GM21423 (cell line): ENCODE results near the gene USP35.

Experiments used
- ATAC-seq: cut with Tn5 transposase; IDR thresholded peaks from one replicate; pipeline ENCODE4 v1.9.1; 2021; ENCODE audit warnings: mild to moderate bottlenecking, moderate library complexity; ENCODE audit not compliant: unreplicated experiment

Gene USP35

DNA sequence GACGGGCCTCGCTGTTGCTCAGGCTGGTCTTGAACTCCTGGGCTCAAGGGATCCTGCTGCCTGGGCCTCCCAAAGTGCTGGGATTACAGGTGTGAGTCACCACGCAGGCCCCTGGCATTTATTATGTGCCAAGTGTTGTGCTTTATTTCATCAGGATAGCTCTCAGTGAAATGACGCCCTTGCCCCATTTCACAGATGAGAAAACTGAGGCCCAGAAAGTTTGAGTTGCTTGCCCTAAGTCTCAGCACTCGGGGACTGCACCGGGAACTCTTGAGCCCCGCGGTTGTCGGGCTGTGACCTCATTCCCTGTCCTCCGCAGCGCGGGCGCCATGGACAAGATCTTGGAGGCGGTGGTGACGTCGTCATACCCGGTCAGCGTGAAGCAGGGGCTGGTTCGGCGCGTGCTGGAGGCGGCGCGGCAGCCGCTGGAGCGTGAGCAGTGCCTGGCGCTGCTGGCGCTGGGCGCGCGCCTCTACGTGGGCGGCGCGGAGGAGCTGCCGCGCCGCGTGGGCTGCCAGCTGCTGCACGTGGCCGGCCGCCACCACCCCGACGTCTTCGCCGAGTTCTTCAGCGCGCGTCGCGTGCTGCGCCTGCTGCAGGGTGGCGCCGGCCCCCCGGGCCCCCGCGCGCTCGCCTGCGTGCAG lies 7.3 kb downstream of the USP35 start:
- ATAC-seq, result no peak

DNA sequence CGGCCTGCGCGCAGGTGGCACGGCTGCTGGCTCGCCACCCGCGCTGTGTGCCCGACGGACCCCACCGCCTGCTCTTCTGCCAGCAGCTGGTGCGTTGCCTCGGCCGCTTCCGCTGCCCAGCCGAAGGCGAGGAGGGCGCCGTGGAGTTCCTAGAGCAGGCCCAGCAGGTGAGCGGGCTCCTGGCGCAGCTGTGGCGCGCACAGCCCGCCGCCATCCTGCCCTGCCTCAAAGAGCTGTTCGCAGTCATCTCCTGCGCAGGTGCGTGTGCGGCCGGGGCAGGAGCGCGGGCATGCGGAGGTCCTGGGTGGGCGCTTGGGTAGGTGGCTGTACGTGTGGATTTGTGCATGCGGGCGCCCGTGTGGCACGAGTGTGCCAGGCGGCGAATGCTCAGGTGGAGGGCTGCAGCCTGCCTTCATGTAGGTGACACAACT lies 8.0 kb downstream of the USP35 start:
- no peak for ATAC-seq

DNA sequence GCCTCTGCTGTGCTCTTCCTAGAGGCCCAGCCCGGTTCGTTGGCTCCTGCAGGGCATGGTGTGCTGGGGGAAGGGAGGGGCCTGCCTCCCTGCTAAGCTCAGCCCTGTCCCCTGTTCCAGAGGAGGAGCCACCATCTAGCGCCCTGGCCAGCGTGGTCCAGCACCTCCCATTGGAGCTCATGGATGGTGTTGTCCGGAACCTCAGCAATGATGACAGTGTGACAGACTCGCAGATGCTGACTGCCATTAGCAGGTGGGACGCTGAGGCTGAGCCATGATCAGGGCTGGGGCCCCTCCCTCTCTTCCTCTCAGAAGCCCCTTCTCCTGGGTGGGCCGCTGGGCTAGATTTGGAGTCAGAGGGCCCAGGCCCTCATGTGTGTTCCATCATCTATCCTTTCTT lies 9.1 kb downstream of the USP35 start:
- ATAC-seq, result no peak

DNA sequence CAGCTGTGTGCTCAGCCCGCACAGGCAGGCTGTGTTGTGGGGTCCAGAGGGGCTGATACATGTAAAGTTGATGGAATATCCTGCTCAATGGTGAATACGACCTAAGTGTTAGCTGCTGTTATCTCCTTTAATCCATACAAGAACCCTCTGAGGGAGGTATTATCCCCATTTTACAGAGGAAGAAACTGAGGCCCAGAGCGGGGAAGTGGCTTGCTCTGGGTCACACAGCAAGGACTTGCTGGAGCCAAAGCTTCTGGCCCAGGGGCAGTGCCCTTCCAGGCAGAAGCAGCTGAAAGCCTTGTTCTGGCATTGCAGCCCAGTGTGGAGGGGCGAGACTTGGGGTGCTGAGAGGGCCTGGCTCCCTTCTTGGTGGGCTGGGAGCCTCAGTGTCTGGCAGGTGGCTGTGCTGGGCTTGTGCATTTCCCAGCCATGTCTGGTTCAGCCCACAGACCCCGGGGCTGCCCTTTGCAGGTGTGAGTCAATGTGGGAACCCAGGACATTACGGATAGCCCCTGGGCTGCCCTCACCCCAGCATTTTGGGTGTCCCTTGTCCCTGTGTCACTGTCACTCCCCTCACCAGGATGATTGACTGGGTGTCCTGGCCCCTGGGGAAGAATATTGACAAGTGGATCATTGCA lies 10.4 kb downstream of the USP35 start:
- ATAC-seq, result no peak

GRCh38 chr11:78199653-78200015 lies 10.9 kb downstream of the USP35 start:
- ATAC-seq, result no peak

GRCh38 chr11:78200061-78200460 lies 11.3 kb downstream of the USP35 start:
- no peak for ATAC-seq

- ATAC-seq, result no peak
Observed at GRCh38 chr11:78200553-78200952, 11.8 kb downstream of the USP35 start.

DNA sequence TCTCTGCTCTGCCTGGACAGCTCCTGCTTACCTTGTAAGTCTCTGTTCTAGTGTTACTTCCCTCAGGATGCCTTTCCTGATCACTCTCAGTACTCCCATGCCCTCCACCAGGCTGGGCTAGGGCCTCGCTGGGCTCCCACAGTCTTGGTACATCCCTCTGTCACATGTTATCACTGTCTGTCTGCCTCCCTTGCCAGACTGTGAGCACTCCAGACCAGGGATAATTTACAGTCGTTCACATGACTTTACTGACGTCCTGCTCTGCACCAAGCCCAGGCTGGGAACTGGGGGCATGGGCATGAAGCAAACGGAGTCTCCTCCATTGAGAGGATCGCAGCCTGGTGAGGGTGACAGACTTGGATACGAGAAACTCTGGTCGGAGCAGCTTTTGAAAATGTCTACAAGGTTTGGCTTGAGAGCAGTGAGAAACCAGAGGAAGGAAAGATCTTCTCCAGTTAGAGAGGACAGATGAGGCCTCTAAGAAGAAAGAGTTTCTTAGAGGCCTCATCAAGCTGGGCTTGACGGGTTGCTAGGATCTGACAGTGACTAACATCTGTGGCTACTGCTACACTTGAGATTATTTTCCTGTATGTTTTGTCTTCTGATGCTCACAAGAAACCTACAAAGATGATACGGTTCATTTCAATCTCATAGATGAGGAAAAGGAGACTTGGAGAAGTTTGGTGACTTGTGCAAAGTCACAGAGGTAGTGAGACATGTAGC lies 12.5 kb downstream of the USP35 start:
- no peak for ATAC-seq

- ATAC-seq, result no peak
Observed at GRCh38 chr11:78202733-78203167, 14.0 kb downstream of the USP35 start.

GRCh38 chr11:78203184-78203583 lies 14.5 kb downstream of the USP35 start:
- no peak for ATAC-seq

- ATAC-seq, result no peak
Observed at GRCh38 chr11:78205256-78205655, 16.5 kb downstream of the USP35 start.

DNA sequence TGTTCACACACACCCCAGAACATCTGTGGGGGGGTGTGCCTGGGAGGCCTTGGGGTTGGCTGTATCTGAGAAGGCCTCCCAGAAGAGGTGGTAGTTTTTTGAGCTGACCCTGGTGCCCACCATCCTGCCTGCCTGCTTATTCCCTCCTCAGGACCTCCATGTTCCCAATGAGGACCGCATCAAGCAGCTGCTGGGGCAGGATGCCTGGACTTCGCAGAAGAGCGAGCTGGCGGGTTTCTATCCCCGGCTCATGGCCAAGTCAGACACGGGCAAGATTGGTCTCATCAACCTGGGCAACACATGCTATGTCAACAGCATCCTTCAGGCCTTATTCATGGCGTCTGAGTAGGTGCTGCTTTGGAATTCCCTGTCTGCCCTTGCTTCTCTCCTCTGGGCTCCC lies 17.0 kb downstream of the USP35 start:
- no peak for ATAC-seq

DNA sequence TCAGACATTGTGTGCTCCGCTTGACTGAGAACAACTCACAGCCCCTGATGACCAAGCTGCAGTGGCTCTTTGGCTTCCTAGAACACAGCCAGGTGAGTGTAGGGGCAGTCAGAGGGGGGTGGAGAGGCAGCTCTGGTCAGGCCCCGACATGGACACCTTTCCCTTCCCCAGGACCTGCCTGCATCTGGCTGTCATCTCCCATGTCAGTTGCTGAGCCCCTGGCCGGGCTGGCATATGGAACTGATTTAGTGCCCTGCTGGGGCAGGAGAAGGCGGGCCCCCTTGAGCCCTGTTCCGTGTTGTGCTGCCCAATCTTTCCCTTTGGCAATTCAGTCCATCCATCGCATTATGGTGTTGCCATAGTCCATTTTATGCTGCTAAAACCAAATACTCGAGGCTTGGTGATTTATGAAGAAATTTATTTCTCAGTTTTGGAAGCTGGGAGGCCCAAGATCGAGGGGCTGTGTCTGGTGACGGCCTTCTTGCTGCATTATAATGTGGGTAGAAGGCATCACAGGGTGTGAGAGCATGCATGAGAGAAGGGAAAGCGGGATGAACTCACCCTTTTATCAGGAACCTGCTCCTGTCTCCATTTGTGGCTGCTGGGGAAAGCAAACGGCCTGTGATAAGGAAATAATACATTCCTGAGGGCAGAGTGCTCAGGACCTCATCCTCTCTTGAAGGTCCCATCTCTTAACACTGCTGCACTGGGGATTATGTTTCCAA lies 19.0 kb downstream of the USP35 start:
- no peak for ATAC-seq

DNA sequence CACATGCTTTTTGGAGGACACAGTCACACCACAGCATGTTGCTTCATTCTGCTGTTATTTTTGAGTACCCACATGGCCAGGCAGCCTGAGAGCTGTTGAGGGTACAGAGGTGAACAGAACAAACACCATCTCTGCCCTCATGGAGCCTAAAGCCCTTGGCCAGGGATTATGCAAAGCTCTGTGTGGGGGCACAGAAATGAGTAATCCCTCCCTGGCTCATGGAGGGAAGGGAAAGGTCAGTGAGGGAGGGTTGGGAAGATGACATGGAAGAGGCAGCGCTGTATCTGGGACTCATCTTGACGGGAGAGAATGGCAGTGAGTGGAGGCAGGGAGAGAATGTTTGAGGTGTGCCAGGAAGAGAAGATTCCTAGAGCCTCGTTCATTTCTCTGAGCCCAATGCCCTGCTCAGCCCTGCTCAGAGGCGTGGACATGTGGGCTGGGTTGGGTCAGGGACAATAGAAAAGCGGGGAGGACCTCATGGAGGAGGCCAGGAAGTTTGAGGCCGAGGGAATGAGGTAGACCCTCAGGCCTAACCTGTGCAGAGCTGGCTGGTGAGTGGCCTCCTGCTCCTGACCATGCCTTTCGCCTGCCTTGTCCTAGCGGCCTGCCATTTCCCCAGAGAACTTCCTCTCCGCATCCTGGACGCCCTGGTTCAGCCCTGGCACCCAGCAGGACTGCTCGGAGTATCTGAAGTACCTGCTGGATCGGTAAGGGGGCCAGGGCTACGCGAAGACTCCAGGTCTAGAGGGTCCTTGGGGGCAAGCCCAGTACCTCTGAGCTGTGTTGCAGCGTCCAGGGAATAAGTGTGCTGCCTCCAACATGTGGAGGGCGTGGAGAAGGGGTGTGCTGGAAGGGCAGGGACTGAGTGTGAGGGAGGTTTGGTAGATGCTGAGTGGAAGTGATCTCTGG lies 19.8 kb downstream of the USP35 start:
- ATAC-seq, result no peak

DNA sequence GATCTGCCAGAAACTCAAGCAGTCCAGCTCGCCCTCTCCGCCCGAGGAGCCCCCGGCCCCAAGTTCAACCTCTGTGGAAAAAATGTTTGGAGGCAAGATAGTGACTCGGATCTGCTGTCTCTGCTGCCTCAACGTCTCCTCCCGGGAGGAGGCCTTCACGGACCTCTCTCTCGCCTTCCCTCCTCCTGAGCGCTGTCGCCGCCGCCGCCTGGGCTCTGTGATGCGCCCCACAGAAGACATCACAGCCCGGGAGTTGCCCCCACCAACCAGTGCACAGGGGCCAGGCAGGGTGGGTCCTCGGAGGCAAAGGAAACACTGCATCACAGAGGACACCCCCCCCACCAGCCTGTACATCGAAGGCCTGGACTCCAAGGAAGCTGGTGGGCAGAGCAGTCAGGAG lies 20.8 kb downstream of the USP35 start:
- no peak for ATAC-seq

DNA sequence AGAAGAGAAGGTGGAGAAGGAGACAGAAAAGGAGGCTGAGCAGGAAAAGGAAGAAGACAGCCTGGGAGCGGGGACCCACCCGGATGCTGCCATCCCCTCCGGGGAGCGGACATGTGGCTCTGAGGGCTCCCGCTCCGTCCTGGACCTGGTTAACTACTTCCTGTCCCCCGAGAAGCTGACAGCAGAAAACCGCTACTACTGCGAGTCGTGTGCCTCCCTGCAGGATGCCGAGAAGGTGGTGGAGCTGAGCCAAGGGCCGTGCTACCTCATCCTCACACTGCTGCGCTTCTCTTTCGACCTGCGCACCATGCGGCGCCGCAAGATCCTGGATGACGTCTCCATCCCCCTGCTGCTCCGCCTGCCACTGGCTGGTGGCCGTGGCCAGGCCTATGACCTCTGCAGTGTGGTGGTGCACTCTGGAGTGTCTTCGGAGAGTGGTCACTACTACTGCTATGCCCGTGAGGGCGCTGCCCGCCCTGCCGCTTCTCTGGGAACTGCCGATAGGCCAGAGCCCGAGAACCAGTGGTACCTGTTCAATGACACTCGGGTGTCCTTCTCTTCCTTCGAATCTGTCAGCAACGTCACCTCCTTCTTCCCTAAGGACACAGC lies 21.4 kb downstream of the USP35 start:
- ATAC-seq, result no peak

DNA sequence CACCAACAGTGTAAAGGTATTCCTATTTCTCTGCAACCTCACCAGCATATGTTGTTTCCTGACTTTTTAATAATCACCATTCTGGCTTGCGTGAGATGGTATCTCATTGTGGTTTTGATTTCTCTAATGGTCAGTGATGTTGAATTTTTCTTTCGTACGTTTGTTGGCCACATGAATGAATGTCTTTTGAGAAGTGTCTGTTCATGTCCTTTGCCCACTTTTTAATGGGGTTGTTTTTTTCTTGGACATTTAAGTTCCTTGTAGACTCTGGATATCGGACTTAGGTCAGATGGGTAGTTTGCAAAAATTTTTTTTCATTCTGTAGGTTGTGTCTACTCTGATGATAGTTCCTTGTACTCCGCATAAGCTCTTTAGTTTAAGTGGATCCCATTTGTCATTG lies 22.8 kb downstream of the USP35 start:
- no peak for ATAC-seq

DNA sequence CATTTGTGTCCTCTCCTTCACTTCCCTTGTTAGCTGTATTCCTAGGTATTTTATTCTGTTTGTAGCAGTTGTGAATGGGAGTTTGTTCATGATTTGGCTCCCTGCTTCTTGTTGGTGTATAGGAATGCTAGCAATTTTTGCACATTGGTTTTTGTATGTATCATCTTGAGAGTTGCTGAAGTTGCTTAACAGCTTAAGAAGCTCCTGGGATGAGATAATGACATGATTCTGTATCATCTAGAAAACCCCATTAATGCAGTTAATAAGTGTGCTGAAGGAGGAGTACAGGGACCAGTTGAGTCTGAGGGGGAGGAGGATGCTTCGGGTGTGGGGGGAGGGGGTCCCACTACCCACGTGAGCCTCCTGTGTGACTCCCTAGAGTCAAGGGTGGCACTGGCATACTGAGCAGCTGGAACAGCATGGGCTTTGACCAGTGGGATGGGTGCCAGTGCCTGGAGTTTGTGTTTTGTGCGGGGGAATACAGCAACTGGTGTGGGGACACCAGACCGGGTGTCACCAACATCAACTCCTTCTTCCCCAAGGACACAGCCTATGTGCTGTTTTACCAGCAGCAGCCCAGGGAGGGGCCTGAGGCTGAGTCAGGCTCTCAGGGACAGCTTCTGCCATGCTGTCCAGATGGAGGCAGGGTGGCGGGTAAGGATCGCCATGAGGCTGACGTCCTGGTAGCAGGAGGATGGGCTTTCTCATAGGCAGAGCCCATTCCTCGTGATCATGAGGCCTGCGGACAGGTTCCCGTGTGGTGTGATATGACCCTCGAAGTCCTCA lies 24.1 kb downstream of the USP35 start:
- ATAC-seq, result no peak

DNA sequence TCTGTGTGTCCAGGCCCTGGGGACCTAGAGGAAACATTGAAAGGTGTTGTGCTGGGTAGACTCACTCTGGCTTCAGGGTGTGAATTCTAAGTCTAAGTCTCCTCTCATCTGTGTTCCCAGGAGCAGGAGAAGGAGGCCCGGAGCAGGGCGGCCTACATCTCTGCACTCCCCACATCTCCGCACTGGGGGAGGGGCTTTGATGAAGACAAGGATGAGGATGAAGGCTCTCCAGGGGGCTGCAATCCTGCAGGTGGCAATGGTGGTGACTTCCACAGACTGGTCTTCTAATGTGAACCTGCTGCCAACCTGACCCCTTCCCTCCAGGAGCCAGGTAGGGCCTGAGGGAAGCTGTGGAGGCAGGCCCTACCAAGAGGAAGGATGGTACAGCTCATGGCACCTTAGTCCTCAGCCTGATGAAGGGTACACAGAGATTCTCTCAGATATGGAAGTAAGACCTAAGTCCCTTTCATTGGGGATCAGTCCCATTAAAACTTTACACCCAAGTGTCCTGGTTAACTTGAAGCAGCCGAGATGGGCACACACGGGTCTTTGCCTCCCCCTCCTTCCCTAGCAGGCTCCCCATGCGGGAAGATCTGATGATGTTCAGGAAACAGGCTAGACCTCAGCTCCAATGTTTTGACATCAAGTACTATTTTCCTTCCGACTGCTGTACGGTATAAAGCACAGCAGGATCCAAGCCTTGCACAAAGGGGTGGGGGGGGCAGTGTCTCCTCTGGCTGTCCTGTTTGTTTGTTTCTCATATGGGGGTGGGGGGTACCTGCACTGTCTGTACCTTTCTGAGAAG lies 25.0 kb downstream of the USP35 start:
- ATAC-seq, result no peak
